HFF-Myc (cell line): ENCODE results near the gene NRG2.

Experiments used
- DNase-seq: peaks from one replicate; pipeline ENCODE4 v3.0.0-alpha.2; 2011; ENCODE audit warnings: low read depth; ENCODE audit errors: extremely low read depth
- H3K4me3 ChIP-seq: replicated peaks from 2 replicates; pipeline ENCODE4 v1.5.1; 2011; ENCODE audit warnings: low read depth, mild to moderate bottlenecking, control low read depth, low read length
- TF ChIP-seq, protein P1 (sequence below): IDR thresholded peaks from 2 replicates; pipeline ENCODE4 v1.5.1; 2012; ENCODE audit warnings: mild to moderate bottlenecking, low read depth, low read length, control low read depth; ENCODE audit errors: missing control alignments

Gene NRG2

GRCh38 chr5:139854029-139854605 is 189.0 kb downstream of the NRG2 start:
- TF ChIP-seq, protein P1, sequence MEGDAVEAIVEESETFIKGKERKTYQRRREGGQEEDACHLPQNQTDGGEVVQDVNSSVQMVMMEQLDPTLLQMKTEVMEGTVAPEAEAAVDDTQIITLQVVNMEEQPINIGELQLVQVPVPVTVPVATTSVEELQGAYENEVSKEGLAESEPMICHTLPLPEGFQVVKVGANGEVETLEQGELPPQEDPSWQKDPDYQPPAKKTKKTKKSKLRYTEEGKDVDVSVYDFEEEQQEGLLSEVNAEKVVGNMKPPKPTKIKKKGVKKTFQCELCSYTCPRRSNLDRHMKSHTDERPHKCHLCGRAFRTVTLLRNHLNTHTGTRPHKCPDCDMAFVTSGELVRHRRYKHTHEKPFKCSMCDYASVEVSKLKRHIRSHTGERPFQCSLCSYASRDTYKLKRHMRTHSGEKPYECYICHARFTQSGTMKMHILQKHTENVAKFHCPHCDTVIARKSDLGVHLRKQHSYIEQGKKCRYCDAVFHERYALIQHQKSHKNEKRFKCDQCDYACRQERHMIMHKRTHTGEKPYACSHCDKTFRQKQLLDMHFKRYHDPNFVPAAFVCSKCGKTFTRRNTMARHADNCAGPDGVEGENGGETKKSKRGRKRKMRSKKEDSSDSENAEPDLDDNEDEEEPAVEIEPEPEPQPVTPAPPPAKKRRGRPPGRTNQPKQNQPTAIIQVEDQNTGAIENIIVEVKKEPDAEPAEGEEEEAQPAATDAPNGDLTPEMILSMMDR: no peak
- no peak overlapping the region for H3K4me3 ChIP-seq
- no peak for DNase-seq

DNA sequence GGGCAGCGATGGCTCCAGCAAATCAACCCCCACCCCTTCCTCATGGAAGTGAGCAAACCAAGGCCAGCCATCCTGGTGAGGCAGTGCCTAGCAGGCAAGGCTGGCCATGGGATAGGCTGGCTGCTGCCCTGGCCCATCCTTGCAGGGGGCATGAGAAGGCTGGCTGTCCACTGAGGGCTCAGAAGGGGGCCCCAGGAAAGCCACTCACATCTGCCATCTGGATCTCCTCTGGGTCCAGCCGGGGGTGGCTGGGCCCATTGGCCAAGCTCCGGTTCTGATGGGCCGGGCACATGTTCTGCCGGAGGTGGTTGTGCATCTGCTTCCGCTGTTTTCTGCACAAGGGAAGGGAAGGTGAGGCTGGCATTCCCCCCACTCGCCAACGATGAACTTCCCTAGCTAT is 190.4 kb downstream of the NRG2 start:
- TF ChIP-seq, protein P1: no peak

DNA sequence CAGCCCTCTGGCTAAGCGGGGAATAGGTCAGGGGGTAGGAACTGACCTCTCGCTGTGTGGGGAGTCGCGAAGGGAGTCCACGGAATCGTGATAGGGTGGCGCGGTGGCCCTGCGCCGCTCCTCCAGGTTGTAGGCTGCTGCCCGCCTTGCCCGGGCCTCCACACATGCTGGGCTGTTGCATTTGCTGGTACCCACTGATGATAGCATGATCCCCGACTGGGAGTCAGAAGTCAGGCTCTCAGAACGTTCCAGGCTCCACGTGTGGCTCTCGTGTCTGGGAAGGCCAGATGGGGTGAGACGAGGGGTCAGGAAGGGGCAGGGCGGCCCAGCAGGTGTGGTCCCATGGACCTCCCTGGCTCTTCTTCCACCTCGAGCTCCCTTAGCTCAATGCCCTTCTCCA is 191.5 kb downstream of the NRG2 start:
- TF ChIP-seq, protein P1: no peak
- DNase-seq: no peak
- no peak overlapping the region for H3K4me3 ChIP-seq

More for the DNA sequence above, 190.4 kb downstream of the NRG2 start:
- H3K4me3 ChIP-seq: no peak overlapping the region
- DNase-seq: no peak

GRCh38 chr5:139850423-139851016 is 192.6 kb downstream of the NRG2 start:
- TF ChIP-seq, protein P1: no peak
- no peak for DNase-seq
- no peak overlapping the region for H3K4me3 ChIP-seq

GRCh38 chr5:139849942-139850341 is 193.2 kb downstream of the NRG2 start:
- DNase-seq: no peak
- H3K4me3 ChIP-seq: no peak overlapping the region
- TF ChIP-seq, protein P1: no peak

DNA sequence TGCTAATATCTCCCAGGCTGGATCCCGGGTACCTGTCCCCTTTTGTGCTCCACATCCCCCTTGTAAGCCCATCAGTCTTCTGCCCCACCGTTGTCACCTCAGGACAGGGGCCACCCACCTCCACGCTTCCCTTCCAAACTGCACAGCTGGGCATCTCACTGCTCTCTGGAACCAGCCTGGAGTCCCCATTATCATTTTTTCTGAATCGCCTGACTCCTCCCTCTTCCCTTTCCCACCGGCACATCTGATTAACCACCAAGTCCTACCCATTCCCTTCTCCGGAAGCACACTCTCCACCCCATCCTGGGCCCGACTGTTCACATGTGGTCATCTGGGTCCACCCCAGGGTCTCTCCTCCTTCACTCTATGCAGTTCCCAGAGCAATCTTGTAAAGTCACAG is 193.6 kb downstream of the NRG2 start:
- DNase-seq: no peak
- no peak overlapping the region for H3K4me3 ChIP-seq
- TF ChIP-seq, protein P1: no peak
